ENCODE results near the gene AUTS2. TPM values are rescaled to one million over a fixed set of nuclear protein-coding genes. Genes with fewer than 3 reads are reported as not detected.

AUTS2 gene
- total RNA-seq, 1 experiment from 2014 or later, result 7.4 TPM

DNA sequence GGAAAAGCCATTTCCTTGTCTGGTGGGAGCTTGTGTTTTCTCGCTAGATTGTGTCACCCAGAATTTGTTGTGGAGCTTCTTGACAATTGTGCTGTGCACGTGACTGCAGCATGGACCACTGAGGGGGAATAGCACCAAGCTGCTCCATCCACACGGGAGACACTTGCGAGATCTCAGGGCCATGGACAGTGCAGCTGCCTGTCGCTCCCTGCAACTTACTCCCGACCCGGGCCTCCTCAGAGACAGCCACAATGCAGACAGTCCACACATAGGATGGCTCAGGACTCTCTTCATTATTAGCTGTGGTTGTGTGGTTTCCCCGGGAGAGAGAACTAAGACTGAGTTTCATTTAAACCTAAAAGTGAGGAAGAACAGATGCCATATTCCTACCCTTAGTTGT lies 860.5 kb downstream of the AUTS2 start:
- no peak for DNase-seq (ENCODE audit: extremely low read depth, low read depth)

DNA sequence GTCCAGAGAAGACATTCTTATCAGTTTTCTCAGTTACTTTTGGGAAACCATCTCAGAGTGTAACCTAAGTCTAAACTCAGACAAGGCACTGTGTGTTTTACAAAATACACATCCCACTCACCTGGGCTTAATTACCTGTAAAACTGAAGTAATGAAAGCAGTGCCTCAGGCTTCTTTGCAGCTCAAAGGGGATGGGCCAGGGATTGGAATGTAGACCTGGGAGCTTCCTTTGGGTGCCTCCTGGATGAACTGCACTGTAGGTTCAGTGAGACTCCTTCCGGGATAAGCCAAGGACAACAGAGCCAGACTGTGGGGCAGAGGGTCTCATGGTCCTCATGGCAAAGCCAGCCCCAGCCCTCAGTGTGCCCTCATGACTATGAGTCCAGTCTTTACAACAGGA lies 861.3 kb downstream of the AUTS2 start:
- no peak for DNase-seq (ENCODE audit: extremely low read depth, low read depth)

DNA sequence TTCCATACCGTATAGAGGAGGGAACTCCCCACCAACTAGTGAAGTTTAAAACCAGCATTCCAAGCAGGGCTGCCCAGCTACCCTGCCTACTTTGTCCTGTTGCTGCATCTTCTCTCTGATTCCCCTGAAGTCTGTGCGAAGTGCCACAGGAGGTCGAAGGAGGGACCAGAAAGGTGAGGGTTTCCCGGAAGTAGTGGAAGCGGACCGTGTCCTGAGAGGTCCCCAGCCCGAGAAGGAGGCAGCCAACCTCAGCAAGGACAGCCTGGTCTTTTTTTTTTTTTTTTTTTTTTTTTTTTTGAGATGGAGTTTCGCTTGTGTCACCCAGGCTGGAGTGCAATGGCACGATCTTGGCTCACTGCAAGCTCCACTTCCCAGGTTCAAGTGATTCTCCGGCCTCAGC lies 861.8 kb downstream of the AUTS2 start:
- no peak for DNase-seq (ENCODE audit: extremely low read depth, low read depth)

DNA sequence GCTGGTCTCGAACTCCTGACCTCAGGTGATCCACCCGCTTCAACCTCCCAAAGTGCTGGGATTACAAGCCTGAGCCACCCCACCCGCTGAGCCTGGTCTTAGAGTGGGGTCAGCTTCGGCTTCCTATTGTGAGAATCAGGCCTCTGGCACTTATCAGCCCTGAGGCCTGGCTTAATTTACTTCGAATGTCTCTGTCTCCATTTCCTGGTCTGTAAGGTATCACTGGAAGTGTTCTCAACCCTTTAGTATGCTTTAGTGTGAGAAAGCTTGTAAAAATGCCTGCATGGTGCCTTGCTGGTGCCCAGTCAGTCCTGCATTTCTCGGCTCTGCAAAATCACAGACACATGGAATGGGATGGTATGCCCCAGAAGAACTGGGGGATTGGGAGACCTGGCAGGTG lies 862.3 kb downstream of the AUTS2 start:
- no peak for DNase-seq (ENCODE audit: extremely low read depth, low read depth)

DNA sequence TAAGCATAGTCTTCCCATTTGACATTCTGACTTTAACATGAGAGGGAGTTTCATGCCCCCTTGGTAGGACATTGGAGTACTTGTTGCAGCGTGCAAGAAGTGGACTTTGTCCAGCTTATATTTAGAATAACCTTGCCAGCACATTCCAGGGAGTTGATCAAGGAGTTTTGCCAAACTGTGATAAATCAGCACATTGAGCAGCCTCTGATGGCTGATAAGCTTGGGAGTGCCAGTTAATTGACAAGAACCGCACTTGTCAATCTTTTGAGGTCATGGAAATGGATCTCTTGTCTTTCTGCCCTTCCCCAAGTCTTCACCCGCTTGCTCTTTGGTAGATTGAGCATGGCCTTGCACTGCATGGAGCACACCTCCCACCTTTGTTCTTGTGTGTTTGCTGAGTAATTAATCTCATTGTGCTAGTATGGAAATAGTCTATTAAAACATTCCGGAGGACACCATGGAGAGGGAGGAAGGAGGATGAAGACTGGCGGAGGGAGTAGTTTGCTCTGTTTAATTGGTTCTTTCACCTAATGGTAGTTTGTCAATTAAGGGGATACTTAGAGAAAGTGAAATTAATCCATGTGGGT lies 865.2 kb downstream of the AUTS2 start:
- no peak for DNase-seq (ENCODE audit: extremely low read depth, low read depth)

DNA sequence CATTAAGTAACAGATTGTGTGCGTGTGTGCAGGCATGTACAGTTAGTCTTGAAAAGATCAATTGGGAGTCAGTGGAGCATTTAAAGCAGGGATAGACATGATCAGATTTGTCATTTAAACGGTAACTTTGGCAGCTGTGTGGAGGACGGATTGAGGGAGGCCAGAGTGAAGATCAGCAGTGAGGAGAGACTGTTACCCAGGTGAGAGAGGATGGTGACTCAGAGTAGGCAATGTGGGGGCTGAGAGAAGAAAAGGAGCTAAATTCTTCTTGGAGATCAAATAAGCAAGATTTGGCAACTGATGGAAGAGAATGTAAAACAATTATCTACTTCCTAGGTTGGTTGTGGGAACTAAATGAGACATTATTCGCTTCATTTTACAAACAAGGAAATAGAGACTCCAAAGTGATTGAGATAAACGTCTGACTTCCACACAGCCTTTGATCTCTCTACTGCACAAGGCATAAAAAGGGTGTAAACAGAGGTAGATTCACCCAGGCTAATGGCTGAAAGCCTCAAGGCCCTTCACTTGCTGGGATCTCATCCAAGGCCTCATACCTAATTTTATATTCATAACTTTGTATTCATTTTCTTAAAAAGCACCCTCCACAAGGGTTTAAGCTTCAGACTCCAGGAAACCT lies 868.6 kb downstream of the AUTS2 start:
- DNase-seq (ENCODE audit: extremely low read depth, low read depth), result no peak

DNA sequence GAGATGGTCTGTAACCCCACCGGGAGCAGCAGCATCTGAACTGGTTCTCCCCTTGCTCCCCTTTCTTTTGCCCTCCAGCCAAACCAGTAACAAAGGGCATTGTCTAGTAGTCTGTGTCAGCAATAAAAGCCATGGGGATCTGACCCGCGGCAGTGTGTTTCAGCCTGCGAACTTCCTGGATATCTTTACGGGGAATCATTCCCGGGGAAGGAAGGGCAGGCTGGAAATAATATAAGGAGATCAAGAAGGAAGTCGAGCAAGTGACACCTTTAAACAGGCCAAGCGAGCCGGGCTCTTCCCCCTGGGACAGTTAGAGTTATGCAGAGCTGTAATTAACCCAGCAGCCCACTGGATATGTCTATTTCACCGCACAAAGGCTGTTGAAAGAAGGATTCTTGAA lies 872.5 kb downstream of the AUTS2 start:
- no peak for DNase-seq (ENCODE audit: extremely low read depth, low read depth)

DNA sequence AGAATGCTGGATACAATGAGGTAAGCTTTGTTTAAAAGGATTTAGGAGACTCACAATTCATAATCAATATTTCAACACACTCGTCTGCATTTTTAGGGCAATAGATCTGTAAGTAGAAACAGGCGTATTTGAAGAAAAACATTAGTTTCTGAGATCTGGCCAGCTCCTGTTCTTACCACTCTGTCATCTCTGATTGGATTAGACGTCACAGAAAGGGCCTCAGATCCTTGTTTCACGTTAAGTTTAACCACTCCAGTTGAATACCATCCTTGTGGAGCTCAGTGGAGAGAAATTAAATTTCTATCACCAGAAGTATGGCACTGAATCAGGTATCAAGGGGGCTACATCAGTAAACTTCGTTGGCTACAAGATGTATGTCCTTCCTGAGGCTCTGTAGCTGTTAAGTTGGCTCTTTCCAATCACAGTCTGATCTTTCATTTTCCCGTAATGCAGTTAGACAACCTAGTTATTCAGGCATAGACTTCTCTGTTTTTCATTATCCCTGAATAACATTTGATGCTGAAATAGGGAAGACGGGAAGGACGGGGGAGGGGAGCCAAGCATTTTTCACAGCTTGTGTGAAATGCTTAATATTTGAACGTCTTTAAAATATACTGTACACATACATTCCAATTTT lies 874.4 kb downstream of the AUTS2 start:
- DNase-seq (ENCODE audit: extremely low read depth, low read depth), result no peak

DNA sequence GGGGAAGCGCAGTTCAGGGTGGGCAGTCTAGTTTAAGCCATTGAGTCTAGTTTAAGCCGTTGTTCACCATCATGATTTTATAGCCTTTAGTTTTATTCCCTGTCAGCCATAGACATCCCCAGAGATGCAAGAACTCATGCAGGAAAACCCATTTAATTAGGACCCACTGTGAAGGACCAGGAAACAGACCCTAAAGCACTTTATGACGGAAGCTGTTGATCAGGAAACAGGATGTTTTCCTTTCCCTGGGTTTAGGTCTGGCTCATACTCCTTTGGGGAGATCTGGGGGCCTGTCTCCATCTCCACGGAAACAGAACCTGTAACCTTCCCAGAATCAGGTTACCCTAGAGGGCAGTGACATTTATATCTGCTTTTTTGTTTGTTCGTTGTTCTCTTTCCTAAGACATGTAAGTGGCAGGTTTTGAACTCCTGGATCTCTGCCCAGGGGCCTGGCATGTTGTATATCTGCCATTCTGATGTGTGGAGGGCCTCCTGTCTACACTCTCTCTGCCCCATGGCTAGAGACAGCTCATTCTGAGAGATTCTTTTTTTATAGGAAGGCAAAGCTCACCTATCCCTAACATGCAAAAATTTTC lies 876.5 kb downstream of the AUTS2 start:
- DNase-seq (ENCODE audit: extremely low read depth, low read depth), result no peak

DNA sequence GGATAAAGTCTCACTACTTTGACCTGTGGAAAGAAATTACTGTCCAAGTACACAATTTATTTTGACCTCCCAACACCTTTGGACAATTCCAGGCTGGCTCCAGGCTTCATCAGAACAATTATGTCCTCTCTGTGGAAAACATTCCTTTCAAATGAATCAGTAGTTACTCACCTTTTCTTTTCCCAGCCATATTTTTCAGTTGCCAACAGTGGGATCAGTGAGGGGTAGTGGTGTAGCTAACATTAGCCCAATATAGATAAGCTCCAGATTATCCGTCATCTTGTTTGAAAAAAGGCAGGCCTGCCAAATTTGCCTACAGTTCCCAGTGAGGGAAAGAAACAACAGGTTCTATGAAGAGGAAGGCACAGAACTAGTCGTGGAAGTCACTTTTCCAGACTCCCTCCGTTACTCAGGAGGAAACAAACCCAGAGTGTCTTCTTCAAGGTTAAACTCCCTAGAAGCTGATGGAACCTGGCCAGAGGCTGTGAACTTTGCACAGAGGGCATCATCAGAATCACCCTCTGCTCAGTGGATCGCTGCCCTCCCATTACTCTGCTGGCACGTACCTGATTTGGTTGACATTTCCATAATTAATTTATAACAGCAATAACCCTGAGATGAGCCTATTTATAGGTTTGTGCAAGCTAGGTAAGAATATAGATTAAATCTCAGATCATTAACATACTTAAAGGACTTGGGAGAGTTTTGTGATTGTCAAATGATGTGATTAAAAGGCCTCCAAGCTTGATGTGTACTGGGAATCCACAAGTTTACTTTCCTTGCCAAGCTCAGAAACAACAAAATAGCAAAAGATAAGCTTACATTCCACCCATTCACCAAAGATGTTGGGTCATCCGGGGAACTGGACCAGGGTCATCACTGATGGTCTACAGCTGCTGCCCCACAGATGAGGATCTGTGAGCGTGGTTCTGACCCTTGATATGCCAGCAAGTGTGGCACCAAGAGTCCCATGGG lies 879.0 kb downstream of the AUTS2 start:
- no peak for DNase-seq (ENCODE audit: extremely low read depth, low read depth)

DNA sequence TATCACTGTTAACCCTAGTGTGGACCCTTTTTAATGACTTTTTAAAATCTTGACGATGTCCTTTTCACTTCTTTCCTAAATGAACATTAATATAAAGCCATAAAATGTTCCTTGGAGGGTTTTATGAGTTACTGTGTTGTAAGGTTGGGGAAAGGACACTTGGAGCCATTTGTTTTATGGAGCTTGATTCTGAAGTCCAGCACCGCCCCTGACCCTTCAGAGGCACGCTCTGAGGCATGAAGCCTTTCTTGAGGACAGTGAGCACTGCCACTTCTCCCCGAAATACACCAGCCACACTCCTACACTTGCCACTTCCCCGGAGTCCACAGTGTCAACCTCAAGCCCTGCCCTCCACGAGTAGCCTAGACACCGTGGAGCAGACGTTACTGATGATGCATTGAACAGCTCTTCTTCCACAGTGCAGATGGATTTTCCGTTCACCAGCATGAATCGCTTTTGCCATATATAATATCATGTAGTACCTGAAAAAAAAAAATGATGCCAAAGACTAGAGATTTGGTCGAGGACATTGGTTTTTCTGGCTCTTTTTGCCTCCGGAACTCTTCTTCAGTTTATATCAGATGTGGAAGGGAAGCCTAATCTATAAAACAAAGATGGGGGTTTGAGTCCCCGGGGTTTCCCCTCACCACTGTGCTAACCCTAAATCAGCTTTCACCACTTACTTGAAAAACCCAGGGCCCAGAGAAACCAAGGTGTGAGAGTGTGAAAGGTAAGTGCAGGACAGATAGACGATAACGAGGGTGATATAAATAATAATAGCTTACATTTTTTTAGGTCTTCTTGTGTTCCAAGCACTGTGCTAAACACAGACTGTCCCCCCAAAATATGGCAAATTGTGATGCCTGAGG lies 881.1 kb downstream of the AUTS2 start:
- DNase-seq (ENCODE audit: extremely low read depth, low read depth), result no peak

DNA sequence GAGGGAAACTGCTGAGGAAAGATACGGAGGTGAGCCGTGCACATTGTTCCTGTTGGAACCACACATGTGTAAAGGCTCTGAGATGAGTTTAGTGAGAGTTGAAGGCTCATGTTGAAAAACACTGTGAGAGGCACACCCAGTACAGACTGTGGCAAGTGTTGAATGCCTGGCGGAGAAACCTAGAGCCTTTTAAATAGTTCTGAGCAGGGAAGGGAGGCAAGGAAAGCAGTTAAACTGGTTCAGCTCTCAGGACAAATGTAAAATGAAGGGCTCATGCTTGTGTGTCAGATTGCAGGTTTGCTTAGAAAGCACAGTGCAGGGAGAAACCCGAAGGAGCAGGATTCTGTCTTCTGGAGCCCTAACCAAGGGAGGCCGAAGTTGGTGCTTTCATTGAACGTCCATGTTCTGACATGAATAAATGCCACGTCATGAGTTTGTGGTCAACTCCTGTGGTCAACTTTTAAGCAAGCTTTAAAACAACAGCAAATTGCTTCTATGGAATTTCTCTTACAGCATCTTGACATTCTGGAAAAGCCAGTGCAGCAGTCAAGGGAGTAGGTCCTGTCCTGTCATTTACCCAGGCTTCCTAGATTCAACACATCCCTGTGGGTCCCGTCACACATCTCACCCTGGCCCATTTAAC lies 882.8 kb downstream of the AUTS2 start:
- DNase-seq (ENCODE audit: extremely low read depth, low read depth), result no peak

DNA sequence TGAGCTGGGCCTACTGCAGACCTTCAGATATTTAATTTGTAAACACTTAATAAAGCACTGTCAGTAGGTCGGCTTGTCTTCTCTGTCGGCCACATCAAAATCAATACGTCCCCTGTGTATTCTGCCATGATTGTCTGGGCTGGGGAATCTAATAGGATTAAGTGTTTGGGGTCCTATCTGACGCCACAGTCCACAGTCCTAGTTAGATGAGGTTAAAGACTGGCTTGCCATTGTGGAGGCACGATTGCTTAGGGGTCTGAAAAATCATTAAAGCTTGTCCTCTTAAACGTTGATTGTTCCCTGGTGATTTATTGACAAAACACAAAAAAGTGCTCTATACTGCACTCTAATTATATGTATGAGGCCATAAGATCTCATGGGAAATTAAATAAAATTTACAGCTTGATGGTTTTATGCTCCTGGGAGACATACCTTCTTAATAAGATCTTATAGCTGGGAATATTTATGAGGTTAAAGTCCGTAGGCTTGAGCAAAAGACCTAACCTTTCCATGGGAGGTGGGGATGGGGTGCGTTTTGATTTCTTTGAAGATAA lies 883.4 kb downstream of the AUTS2 start:
- no peak for DNase-seq (ENCODE audit: extremely low read depth, low read depth)

DNA sequence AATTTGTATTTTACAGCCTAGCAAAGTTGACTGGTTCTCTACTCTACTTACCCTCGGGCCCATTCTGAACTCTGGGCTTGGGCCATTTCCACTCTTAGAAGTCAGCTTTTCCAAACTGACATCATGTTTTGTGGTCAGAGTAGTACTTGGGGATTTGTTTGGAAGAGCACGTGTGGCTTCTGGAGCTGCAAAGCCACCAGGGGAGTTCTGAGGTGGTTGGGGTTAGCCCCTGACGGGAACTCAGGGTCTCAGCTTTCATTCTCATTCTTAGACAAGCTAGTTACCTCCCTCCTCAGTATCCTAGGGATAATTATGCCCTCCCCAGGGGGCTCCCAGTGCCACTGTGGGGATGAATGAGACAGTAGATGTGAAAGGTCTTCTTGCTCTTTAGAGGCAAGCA lies 886.0 kb downstream of the AUTS2 start:
- DNase-seq (ENCODE audit: extremely low read depth, low read depth), result no peak

DNA sequence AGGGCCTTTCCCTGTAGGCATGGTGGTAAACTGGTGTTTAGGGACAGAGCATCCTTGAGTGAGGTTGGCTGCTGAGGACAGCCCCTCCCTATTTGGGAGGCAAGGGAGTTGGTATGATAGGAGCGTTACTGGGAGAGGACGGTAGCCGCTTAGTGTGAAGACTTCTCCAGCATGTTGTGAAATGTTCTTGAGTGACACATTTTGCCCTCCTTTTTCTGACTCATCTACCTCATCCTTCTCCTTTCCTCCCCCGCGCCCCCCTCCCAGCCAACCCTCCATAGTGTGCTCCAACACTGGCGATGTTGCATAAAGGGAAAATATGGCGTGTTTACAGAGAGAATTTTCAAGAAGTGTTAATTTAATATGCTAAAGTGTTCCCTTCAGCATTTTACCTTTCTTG lies 888.7 kb downstream of the AUTS2 start:
- DNase-seq (ENCODE audit: extremely low read depth, low read depth), result no peak

DNA sequence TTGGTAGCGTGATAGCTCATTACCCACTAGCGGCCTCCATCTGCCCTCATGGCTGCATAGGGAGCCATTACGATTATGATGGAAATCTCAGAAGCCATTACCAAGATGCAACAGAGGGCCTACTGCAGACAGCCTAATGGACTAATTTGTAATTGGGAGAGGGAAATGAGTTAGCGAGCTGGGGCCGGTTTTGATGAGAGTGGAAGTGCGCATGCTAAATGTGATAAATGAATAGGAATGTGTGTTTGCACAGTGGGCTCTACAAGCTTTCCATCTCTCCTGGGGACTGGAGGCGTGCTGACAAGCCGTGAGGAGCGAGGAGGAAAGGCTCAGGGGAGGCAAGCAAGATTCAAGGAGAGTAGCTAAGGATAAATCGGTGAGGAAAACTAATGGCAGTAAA lies 889.2 kb downstream of the AUTS2 start:
- DNase-seq (ENCODE audit: extremely low read depth, low read depth), result no peak

DNA sequence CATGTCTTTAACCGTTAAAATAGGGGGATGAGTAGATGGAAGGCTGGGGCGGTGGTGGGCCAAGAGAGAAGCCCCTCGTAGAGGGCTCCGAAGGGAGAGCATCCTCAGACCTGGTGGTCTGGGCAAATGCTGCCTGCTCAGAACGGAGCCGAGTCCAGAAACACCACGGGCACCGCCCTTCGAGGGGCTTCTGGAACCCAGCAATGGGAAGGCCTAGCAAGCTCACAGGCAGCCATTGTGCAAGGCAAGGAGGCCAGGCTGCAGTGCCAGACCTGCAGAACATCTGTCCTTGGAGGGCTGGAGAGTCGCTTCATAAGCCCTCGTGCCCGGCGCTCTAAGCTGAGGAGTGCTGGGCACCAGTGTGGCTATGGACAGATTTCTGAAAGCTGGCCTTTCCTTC lies 889.6 kb downstream of the AUTS2 start:
- no peak for DNase-seq (ENCODE audit: extremely low read depth, low read depth)

DNA sequence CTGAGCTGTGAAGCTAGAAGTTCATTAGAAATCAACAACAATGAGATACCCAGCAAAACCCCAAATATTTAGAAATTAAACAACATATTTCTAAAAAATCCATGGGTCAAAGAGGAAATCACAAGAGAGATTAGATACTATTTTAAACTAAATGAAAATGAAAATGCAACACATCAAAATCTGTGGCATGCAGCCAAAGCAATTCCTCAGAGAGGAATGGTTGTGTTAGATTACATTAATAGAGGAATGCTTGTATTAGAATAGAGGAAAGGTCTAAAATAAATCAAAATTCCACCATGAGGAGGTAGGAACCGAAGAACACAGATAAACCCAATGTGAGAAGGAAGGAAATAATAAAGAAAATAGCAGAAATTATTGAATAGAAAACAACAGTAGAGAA lies 891.5 kb downstream of the AUTS2 start:
- no peak for DNase-seq (ENCODE audit: extremely low read depth, low read depth)

DNA sequence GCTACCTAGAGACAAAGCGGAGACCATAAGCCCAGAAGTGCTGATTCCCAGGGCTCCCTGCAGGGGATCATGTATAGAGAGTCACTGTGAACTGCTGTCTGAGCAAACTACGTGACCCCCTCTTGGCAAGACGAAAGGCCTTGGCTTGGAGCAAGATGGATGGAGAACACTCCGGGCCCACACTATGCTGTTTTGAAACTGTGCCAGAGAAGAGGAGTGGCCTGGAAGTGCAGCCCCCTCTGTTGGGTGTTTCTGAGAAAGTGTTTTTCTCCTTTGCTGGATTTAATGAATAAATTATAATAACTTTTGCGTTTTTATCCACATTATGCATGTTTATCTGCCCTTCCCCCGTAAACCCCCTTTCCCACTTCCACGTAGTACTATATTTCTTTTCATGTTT lies 894.4 kb downstream of the AUTS2 start:
- DNase-seq (ENCODE audit: extremely low read depth, low read depth), result no peak

All from NCI-H460 (cell line).